ENCODE data around the gene LYRM9.
"Not testable (repeated sequence)": the region's sequence is repeated elsewhere in the genome, so short reads cannot be mapped to it uniquely, and the experiment has no call there.

DNA sequence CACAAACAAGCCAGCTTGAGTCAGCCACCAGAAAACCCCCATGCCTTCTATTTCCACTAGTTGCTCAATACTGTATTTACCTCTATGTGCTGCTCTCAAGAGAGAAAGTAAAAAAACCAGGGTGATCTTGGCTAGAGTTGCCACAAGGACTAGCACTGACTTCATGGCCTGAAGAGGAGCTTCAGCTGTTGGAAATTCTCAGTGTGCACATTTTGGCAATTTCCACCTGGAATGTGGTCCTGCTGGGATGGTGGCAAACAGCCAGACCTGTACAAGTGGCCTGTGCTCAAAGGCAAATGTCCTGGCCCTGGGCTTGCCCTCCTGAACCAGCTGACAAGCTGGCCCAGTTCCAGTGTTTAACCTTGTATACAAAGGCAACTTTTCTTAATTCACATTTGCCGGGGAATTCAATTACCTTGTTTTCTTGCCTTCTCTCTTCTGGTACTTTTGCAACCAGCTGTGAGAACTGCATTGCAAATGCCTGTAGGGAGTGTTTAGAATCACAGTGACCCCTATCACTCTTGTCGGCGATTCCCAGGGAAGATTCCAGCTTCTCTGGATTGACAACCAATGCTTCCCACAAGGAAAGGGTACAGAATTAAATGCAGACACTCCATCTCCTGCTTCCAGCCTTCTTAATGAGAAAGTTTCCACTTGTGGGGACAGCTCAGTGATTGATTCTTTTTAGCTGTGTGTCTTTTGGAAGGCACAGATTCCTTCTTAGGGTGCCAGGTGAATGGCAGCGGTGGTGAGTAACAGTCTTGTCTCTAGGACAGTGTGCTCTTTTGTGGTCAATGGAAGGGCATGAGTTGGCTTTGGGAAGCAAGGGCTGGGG lies 53.4 kb downstream of the LYRM9 start:
- not testable (repeated sequence) for TF ChIP-seq POLR2AphosphoS5 (IDR thresholded peaks at IDR 0.05); MXI1 (conservative IDR thresholded peaks at IDR 0.05; ENCODE audit: poor library complexity, severe bottlenecking); EZH2 (IDR thresholded peaks at IDR 0.05; ENCODE audit: borderline replicate concordance, insufficient read depth, low read length, poor library complexity, severe bottlenecking); RAD21 (conservative IDR thresholded peaks at IDR 0.05); EP300 (conservative IDR thresholded peaks at IDR 0.05; ENCODE audit: poor library complexity, severe bottlenecking)
- TF ChIP-seq, protein P1, sequence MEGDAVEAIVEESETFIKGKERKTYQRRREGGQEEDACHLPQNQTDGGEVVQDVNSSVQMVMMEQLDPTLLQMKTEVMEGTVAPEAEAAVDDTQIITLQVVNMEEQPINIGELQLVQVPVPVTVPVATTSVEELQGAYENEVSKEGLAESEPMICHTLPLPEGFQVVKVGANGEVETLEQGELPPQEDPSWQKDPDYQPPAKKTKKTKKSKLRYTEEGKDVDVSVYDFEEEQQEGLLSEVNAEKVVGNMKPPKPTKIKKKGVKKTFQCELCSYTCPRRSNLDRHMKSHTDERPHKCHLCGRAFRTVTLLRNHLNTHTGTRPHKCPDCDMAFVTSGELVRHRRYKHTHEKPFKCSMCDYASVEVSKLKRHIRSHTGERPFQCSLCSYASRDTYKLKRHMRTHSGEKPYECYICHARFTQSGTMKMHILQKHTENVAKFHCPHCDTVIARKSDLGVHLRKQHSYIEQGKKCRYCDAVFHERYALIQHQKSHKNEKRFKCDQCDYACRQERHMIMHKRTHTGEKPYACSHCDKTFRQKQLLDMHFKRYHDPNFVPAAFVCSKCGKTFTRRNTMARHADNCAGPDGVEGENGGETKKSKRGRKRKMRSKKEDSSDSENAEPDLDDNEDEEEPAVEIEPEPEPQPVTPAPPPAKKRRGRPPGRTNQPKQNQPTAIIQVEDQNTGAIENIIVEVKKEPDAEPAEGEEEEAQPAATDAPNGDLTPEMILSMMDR (IDR thresholded peaks at IDR 0.05; ENCODE audit: poor library complexity, severe bottlenecking), result not testable (repeated sequence)
- TF ChIP-seq, protein P2, sequence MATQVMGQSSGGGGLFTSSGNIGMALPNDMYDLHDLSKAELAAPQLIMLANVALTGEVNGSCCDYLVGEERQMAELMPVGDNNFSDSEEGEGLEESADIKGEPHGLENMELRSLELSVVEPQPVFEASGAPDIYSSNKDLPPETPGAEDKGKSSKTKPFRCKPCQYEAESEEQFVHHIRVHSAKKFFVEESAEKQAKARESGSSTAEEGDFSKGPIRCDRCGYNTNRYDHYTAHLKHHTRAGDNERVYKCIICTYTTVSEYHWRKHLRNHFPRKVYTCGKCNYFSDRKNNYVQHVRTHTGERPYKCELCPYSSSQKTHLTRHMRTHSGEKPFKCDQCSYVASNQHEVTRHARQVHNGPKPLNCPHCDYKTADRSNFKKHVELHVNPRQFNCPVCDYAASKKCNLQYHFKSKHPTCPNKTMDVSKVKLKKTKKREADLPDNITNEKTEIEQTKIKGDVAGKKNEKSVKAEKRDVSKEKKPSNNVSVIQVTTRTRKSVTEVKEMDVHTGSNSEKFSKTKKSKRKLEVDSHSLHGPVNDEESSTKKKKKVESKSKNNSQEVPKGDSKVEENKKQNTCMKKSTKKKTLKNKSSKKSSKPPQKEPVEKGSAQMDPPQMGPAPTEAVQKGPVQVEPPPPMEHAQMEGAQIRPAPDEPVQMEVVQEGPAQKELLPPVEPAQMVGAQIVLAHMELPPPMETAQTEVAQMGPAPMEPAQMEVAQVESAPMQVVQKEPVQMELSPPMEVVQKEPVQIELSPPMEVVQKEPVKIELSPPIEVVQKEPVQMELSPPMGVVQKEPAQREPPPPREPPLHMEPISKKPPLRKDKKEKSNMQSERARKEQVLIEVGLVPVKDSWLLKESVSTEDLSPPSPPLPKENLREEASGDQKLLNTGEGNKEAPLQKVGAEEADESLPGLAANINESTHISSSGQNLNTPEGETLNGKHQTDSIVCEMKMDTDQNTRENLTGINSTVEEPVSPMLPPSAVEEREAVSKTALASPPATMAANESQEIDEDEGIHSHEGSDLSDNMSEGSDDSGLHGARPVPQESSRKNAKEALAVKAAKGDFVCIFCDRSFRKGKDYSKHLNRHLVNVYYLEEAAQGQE (IDR thresholded peaks at IDR 0.05; ENCODE audit: borderline replicate concordance), result not testable (repeated sequence)
